Measurements from ENCODE around the gene KRT36.

Gene KRT36

DNA sequence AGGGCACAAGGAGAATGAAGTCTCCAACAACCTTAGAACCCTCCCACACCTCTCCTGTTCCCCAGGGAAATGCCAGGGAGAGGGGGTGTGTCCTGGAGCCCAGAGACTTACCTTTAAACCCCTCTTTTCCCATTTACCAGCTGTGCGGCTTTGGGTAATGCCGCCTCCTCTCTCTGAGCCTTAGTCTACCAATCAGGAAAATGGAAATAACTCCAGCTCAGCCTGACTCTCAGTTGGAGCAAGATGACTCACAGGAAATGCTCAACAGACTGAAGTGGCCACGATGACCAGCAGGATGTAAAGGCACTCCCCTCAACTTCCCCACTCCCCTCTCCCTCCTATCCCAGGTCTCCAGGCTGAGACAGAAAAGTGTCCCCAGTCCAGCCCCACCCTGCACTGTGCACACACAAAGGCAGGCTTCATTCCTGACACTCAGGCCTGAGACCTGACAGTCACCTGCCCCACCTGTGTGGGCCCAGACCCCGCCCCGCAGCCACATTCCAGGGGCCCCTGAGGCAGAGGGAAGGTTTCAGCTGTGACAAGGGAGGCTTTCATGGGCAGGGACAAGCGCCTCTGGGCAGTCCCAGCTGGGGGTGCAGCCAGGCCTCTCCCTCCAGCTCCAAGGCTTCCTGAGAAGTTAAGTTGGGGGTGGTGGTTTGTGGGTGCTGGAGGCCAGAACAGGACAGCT lies 32.0 kb upstream of the KRT36 start:
- no peaks in the 10 kb centered on the region for H4K20me1 ChIP-seq (ENCODE audit: control insufficient read depth, insufficient read depth, low read depth, low read length)
- H3K9me2 ChIP-seq (replicated peaks; ENCODE audit: control insufficient read depth, low read length), result no peaks in the 10 kb centered on the region
- H3K79me2 ChIP-seq (ENCODE audit: control insufficient read depth, low read length), result no peaks in the 10 kb centered on the region
- no peaks in the 10 kb centered on the region for H3K27me3 ChIP-seq (ENCODE audit: control insufficient read depth, low read length)
- no peaks in the 10 kb centered on the region for H3K36me3 ChIP-seq (ENCODE audit: control insufficient read depth, low read length)
- no peaks in the 10 kb centered on the region for H3F3A ChIP-seq (ENCODE audit: control insufficient read depth, insufficient read depth)
- H3K4me3 ChIP-seq (ENCODE audit: low read length), result no peak overlapping the region
- no peak overlapping the region for H3K4me2 ChIP-seq (ENCODE audit: low read length)
- H3K4me1 ChIP-seq (ENCODE audit: control insufficient read depth, low read length), result no peaks in the 10 kb centered on the region
- H3K27ac ChIP-seq (ENCODE audit: low read depth, low read length), result no peak overlapping the region
- H3K9me3 ChIP-seq (ENCODE audit: control insufficient read depth, insufficient read depth, low read length), result no peaks in the 10 kb centered on the region
- no peak for TF ChIP-seq CTCF (IDR thresholded peaks at IDR 0.05; ENCODE audit: low read depth, low read length, poor library complexity, severe bottlenecking)
- TF ChIP-seq EZH2phosphoT487 (IDR thresholded peaks at IDR 0.05; ENCODE audit: borderline replicate concordance, low read length), result no peak

GRCh38 chr17:41520821-41521521 lies 31.3 kb upstream of the KRT36 start:
- H3K36me3 ChIP-seq (ENCODE audit: control insufficient read depth, low read length), result no peaks in the 10 kb centered on the region
- H3F3A ChIP-seq (ENCODE audit: control insufficient read depth, insufficient read depth), result no peaks in the 10 kb centered on the region
- H3K27me3 ChIP-seq (ENCODE audit: control insufficient read depth, low read length), result no peaks in the 10 kb centered on the region
- no peak overlapping the region for H3K27ac ChIP-seq (ENCODE audit: low read depth, low read length)
- H4K20me1 ChIP-seq (ENCODE audit: control insufficient read depth, insufficient read depth, low read depth, low read length), result no peaks in the 10 kb centered on the region
- H3K4me1 ChIP-seq (ENCODE audit: control insufficient read depth, low read length), result no peaks in the 10 kb centered on the region
- no peak overlapping the region for H3K4me2 ChIP-seq (ENCODE audit: low read length)
- H3K4me3 ChIP-seq (ENCODE audit: low read length), result no peak overlapping the region
- no peak for TF ChIP-seq CTCF (IDR thresholded peaks at IDR 0.05; ENCODE audit: low read depth, low read length, poor library complexity, severe bottlenecking)
- no peak for TF ChIP-seq EZH2phosphoT487 (IDR thresholded peaks at IDR 0.05; ENCODE audit: borderline replicate concordance, low read length)
- H3K79me2 ChIP-seq (ENCODE audit: control insufficient read depth, low read length), result no peaks in the 10 kb centered on the region
- H3K9me2 ChIP-seq (replicated peaks; ENCODE audit: control insufficient read depth, low read length), result no peaks in the 10 kb centered on the region
- no peaks in the 10 kb centered on the region for H3K9me3 ChIP-seq (ENCODE audit: control insufficient read depth, insufficient read depth, low read length)

DNA sequence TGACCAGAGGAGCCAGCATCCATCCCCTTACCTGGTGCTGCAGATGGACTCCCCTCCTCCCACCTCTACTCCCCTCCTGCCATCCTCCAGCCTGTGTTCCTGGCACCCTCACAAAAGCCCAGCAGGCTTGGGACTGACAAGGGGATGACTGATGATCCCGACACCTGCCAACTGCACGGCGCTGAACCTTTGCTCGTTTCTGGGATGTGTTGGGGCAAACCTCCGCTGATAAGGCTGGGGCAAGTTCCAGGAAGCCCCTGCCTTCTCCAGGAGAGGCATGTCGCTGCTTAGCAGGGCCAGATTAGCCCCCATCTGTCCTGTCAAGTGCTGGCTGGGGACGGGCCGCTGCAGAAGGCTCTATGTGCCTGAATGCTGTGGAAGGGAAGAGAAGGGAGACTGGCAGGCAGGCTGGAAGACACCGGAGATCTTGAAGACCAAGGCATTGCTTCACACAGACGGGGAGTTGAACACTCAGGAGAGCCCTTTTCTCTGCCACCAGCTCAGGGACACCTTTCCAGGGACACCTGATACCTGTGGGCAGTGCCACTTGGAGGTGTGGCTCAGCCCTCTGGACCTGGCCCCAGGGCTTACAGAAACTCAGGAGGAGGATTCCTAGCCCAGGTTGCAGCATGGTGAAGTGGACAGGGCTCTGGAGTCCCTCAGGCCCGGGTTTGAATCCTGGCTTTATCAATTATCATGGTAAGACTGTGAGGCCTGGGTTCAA lies 30.0 kb upstream of the KRT36 start:
- no peak overlapping the region for H3K4me3 ChIP-seq (ENCODE audit: low read length)
- H3K9me2 ChIP-seq (replicated peaks; ENCODE audit: control insufficient read depth, low read length), result no peaks in the 10 kb centered on the region

More for the DNA sequence above, 30.0 kb upstream of the KRT36 start:
- H4K20me1 ChIP-seq (ENCODE audit: control insufficient read depth, insufficient read depth, low read depth, low read length), result no peaks in the 10 kb centered on the region
- no peaks in the 10 kb centered on the region for H3K4me1 ChIP-seq (ENCODE audit: control insufficient read depth, low read length)
- no peaks in the 10 kb centered on the region for H3K27me3 ChIP-seq (ENCODE audit: control insufficient read depth, low read length)
- H3K36me3 ChIP-seq (ENCODE audit: control insufficient read depth, low read length), result no peaks in the 10 kb centered on the region
- no peak overlapping the region for H3K4me2 ChIP-seq (ENCODE audit: low read length)
- no peaks in the 10 kb centered on the region for H3F3A ChIP-seq (ENCODE audit: control insufficient read depth, insufficient read depth)
- H3K27ac ChIP-seq (ENCODE audit: low read depth, low read length), result no peak overlapping the region
- H3K9me3 ChIP-seq (ENCODE audit: control insufficient read depth, insufficient read depth, low read length), result no peaks in the 10 kb centered on the region
- H3K79me2 ChIP-seq (ENCODE audit: control insufficient read depth, low read length), result no peaks in the 10 kb centered on the region
- TF ChIP-seq CTCF (IDR thresholded peaks at IDR 0.05; ENCODE audit: low read depth, low read length, poor library complexity, severe bottlenecking) (no peak), EZH2phosphoT487 (IDR thresholded peaks at IDR 0.05; ENCODE audit: borderline replicate concordance, low read length) (no peak)
